Kidney capillary endothelial cell (primary cell): ENCODE data around the gene SLC16A10.
"Not testable (repeated sequence)": the region's sequence is repeated elsewhere in the genome, so short reads cannot be mapped to it uniquely, and the experiment has no call there.

Experiments
- DNase-seq: peaks from one replicate; pipeline ENCODE4 v3.0.0-alpha.2; 2018; ENCODE audit warnings: low spot score

The SLC16A10 gene

GRCh38 chr6:111187874-111188273 lies 100.6 kb downstream of the SLC16A10 start:
- DNase-seq: no peak

DNA sequence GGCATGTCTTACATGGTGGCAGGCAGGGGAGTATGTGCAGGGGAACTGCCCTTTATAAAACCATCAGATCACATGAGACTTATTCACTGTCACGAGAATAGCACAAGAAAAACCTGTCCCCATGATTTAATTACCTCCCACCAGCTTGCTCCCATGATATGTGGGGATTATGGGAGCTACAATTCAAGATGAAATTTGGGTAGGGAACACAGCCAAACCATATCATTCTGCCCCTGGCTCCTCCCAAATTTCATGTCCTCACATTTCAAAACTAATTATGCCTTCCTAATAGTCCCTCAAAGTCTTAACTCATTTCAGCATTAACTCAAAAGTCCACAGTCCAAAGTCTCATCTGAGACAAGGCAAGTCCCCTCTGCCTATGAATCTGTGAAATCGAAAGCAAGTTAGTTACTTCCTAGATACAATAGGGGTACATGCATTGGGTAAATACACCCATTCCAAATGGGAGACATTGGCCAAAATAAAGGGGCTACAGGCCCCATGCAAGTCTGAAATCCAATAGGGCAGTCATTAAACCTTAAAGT lies 102.4 kb downstream of the SLC16A10 start:
- not testable (repeated sequence) for DNase-seq

DNA sequence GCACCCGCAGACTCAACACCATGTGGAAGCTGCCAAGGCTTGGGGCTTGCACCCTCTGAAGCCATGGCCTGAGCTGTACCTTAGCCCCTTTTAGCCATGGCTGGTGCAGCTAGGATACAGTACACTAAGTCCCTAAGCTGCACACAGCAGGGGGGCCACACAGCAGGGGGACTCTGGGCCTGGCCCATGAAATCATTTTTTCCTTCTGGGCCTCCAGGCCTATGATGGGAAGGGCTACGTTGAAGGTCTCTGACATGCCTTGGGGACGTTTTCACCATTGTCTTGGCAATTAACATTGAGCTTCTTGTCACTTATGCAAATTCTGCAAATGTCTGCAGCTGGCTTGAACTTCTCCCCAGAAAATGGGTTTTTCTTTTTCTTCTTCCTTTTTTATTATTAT lies 103.3 kb downstream of the SLC16A10 start:
- no peak for DNase-seq

DNA sequence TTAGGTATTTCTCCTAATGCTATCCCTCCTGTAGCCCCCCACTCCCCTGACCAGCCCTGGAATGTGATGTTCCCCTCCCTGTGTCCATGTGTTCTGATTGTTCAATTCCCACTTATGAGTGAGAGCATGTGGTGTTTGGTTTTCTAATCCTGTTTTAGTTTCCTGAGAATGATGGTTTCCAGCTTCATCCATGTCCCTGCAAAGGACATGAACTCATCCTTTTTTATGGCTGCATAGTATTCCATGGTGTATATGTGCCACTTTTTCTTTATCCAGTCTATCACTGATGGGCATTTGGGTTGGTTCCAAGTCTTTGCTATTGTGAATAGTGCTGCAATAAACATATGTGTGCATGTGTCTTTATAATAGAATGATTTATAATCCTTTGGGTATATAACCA lies 103.8 kb downstream of the SLC16A10 start:
- not testable (repeated sequence) for DNase-seq

DNA sequence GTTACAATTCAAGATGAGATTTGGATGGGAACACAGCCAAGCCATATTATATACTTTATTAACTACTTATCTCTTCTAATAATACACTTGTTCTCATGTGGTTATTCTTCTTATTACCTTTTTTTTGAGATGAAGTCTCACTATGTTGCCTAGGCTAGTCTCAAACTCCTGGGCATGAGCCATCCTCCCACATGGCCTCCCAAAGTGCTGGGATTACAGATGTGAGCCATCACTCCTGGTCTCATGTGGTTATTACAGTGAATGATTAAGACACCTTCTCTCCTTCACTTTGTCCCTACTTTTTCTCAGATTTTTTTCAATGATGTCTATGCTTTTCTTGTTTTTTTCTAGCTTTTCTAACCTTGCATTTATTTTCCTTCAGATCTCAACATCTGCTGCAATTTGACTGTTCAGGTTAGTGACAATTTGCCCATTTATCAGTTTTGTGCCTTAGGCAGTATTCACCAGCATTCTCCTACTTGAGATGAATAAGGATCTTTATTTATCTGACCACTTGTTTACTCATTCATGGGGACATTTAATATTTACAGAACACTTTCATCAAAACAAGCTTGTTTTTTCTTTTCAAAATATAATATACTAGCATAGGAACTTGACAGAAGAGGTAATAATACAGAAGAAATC lies 105.7 kb downstream of the SLC16A10 start:
- no peak for DNase-seq

GRCh38 chr6:111195656-111196055 lies 108.4 kb downstream of the SLC16A10 start:
- no peak for DNase-seq

- DNase-seq: no peak
Measured at GRCh38 chr6:111198841-111199240, 111.5 kb downstream of the SLC16A10 start.

DNA sequence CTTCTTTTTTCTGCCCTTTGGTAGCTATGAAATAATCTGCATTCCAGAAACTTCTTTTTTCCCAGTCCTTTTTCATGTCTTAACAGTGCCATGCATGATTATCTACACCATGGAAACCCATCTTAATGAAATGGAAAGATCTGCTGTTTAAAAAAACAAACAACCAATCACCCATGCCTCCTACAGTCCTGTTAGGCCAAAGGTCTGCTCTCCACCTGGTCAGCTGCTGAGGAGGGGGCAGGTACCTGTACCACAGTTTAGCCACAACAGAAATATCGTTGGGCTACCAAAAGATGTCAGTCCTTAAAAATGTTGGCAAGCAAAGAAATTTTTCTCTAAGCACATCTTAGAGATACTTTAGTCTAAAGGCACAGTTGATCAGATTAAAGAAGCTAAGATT lies 112.6 kb downstream of the SLC16A10 start:
- DNase-seq: no peak

DNA sequence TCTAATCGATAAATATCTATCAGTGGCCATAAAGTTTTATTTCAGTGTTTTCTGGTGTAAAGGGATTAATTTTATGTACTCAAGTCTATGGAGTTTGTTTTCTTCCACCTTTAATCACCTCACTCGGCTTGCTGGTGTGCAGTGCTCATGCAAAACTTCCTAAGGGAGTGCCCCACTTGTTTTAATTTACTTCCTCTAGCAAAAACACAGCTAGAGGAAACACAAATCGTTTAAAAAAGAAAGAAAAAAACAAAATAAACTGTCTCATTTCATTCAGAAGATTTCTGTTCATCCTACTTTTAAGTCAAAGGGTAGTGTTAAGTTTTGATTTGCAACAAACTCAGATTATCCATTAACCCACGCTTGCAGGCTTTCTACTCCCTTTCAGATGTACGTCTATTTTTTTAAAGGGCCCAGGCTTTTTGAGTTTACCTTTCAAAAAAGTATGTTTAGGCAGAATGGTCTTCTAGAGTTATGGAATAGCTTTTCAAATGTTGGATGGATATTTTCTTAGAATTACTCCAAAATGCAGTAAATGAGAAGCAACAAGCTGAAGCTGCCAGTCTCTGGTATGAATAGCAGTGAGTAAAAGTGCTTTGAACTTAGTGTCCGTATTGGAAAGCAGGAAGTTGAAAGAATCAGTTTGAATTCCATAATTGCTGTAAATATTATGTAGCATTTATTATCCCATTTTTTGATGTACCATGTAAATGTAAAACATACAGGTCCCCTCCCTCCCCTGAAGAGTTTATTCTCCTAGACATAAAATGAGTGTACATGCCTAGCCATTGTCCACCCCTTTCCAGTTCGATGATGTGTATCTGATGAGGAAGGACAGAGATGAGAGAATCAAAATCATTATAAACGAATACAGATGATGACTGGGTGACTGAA lies 113.3 kb downstream of the SLC16A10 start:
- DNase-seq: no peak

DNA sequence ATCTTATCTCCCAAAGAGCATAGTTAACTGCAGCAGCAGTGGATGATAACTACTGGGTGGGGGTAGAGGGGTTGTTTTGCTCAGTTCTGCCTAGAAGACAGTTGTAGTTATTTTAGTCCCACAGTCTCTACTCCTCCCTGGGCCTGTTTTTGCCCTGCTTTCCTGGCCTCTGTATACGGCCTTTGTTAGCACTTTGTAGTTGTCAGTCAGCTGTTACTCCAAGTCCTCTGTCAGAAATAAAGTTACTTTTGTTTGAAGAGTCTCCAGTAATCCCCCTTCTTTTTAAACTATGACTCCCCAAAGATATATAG lies 113.9 kb downstream of the SLC16A10 start:
- DNase-seq: no peak

DNA sequence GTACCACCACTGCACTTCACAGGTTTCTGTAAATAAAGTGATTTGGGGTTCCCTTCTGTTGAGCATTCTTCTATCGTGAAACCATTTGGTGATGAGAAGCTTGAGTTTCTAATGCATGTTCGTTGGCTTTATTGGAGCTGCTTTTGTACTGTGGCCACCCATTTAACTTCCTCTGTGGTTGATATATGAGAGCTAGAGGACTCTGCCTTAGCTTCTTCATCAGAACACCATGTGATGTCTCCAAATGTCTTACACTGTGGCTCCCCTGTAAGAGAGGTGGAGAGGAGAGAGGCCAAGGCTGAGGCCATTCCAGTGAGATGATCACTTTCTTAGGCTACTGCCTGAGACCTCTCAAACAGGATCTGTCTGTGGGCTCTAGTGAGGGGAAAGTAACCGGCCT lies 114.5 kb downstream of the SLC16A10 start:
- no peak for DNase-seq

- not testable (repeated sequence) for DNase-seq
Measured at GRCh38 chr6:111203539-111203938, 116.2 kb downstream of the SLC16A10 start.

- DNase-seq: no peak
Measured at GRCh38 chr6:111204305-111204704, 117.0 kb downstream of the SLC16A10 start.

- DNase-seq: no peak
Measured at GRCh38 chr6:111204881-111205280, 117.6 kb downstream of the SLC16A10 start.

DNA sequence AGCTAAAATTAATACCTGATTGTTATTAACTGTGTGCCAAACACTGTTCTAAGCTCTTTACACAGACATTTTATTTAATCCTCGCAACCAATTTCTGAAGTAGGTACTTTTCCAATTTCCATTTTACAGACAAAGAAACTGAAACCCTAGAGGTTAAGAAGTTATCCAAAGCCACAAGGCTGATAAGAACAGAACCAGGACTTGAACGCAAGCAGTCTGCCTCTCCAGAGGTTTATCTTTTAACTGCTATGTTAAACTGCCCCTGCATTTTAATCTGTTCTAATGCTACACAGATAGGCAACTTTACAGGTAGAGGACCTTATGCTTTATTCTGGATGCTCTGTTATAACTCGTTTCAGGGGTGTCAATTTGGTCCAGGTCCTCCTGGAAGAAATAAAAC lies 118.2 kb downstream of the SLC16A10 start:
- DNase-seq: no peak

DNA sequence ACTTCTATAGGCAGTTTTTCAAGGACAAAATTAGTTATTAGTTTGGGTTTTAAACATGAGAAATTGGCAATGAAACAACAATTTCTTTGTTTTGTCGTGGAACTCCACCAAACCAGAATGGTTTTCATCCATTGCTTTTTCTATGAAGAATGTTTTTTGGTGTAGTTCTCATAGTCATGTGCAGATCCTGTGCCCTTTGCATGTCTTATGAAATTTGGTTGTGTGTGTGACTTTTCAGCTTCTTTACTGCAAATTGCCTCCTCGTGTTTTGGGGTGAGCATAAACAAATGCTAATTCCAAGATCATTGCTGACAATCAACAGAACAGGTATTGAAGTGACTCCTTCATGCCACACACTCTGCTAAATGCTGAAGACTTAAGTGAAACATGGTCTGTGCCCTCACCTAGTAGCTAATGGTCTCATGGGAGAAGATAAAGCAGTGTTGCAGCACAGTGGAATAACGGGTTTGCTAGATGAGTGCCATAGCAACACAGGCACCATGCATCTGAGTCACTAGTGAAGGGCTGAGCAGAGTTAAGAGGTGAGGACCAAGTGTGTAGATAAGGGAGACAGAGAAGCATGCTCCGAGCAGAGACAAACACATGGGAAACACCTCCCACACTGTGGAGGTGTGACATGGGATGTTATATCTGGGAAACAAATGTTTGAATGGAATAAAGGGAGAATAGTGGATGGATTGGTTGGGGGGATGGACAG lies 120.0 kb downstream of the SLC16A10 start:
- no peak for DNase-seq

DNA sequence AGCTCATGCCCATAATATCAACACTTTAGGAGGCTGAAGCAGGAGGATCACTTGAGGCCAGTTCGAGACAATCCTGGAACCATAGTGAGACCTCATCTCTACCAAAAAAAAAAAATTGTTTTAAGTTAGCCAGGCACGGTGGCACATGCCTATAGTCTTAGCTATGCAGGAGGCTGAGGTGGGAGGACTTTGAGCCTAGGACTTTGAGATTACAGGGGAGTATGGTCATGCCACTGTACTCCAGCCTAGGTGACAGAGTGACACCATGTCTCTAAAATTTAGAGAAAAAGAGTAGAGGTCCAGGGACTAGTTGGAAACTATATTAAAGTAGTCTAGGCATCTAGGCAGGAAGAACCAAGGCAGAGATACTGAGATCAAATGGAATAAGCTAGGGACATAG lies 121.6 kb downstream of the SLC16A10 start:
- no peak for DNase-seq

GRCh38 chr6:111210194-111210728 lies 123.0 kb downstream of the SLC16A10 start:
- peak; percentile 61 for DNase-seq

GRCh38 chr6:111211411-111212030 lies 124.2 kb downstream of the SLC16A10 start:
- no peak for DNase-seq

DNA sequence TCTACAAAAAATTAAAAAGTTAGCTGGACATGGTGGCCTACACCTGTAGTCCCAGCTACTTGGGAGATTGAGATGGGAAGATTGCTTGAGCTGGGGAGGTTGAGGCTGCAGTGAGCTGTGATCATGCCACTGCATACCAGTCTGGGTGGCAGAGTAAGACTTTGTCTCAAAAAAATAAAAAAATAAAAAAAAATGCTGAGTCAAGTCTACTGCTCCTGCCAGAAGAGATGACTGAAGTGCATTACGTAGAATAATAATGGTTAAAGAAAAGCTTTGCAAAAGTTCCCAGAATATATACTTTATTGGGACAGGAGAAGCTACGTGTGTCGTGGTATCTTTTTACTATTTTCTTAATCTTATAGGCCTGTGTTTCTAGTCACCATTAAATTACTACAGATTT lies 125.3 kb downstream of the SLC16A10 start:
- no peak for DNase-seq

GRCh38 chr6:111215131-111215530 lies 127.8 kb downstream of the SLC16A10 start:
- DNase-seq: no peak

- DNase-seq: no peak
Measured at GRCh38 chr6:111219785-111220184, 132.5 kb downstream of the SLC16A10 start.
